AG10803 (cell line): Measurements from ENCODE around the gene CHST3.

Experiments used
- DNase-seq: peaks from one replicate; pipeline ENCODE4 v3.0.0; 2010; ENCODE audit warnings: low read depth
- H3K4me3 ChIP-seq: 2 replicates; pipeline ENCODE4 v1.5.1; 2011; ENCODE audit warnings: mild to moderate bottlenecking, low read length, control low read depth
- TF ChIP-seq, protein P1 (sequence below): conservative IDR thresholded peaks from 2 replicates; pipeline ENCODE4 v1.5.1; 2011; ENCODE audit warnings: mild to moderate bottlenecking, low read length, control low read depth, inconsistent platforms

CHST3 gene

DNA sequence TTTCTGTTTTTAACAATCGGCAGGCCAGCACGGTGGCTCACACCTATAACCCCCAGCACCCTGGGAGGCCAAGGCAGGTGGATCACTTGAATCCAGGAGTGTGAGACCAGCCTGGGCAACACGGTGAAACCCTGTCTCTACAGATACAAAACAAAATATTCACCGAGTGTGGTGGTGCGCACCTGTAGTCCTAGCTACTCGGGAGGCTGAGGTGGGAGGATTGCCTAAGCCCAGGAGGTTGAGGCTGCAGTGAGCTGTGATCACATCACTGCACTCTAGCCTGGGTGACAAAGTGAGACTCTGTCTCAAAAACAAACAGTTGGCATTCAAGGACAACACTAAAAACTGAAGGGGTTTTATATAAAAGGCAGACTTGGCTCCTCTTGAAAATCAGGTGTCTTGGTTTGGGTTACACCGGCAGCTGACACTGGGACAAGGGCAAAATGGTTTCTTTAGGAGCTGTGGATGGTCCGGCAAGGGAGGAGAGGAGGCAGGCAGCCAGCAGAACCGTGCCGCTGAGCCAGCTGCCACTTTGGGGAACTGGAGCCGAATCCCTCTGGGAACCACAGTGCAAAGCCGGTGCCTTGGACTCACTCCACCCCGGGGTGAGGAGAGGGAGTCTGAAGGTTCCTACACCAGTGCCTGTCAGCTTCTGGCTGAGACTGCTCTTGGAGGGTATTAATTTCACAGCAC is 52.6 kb downstream of the CHST3 start:
- TF ChIP-seq, protein P1, sequence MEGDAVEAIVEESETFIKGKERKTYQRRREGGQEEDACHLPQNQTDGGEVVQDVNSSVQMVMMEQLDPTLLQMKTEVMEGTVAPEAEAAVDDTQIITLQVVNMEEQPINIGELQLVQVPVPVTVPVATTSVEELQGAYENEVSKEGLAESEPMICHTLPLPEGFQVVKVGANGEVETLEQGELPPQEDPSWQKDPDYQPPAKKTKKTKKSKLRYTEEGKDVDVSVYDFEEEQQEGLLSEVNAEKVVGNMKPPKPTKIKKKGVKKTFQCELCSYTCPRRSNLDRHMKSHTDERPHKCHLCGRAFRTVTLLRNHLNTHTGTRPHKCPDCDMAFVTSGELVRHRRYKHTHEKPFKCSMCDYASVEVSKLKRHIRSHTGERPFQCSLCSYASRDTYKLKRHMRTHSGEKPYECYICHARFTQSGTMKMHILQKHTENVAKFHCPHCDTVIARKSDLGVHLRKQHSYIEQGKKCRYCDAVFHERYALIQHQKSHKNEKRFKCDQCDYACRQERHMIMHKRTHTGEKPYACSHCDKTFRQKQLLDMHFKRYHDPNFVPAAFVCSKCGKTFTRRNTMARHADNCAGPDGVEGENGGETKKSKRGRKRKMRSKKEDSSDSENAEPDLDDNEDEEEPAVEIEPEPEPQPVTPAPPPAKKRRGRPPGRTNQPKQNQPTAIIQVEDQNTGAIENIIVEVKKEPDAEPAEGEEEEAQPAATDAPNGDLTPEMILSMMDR = no peak
- no peak for DNase-seq
- H3K4me3 ChIP-seq = no peak overlapping the region

DNA sequence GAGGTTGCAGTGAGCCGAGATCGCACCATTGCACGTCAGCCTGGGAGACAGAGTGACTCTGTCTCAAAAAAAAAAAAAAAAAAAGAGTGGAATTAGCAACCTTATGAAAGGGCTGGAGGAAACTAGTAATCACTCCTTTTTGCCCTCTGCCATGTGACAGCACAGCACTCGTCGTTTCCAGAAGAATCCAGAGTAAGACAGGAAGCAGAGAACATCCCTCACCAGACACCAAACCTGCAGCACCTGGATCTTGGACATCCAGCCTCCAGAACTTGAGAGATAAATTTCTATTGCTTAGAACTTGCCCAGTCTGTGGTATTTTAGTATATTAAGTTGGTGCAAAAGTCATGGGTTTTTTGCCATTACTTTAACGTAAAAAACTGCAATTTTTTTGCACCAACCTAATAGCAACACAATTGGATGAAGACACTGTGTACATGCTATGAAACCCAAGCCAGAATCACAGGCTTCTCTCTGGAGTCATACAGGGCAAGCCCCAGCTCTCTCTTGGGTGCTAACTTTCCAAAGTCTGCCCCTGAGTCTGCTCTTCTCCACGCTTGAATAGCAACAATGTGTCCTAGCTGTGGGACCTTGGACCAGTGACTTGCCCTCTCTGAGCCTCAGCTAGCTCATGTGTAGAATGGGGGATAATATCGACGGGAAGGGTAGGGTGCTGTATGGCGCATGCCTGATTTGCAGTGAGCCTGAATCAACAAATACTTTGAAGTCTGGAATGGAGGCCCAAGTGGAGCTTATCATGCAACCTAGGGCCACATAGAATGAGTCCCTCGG is 55.1 kb downstream of the CHST3 start:
- no peak overlapping the region for H3K4me3 ChIP-seq
- TF ChIP-seq, protein P1 = no peak
- no peak for DNase-seq

DNA sequence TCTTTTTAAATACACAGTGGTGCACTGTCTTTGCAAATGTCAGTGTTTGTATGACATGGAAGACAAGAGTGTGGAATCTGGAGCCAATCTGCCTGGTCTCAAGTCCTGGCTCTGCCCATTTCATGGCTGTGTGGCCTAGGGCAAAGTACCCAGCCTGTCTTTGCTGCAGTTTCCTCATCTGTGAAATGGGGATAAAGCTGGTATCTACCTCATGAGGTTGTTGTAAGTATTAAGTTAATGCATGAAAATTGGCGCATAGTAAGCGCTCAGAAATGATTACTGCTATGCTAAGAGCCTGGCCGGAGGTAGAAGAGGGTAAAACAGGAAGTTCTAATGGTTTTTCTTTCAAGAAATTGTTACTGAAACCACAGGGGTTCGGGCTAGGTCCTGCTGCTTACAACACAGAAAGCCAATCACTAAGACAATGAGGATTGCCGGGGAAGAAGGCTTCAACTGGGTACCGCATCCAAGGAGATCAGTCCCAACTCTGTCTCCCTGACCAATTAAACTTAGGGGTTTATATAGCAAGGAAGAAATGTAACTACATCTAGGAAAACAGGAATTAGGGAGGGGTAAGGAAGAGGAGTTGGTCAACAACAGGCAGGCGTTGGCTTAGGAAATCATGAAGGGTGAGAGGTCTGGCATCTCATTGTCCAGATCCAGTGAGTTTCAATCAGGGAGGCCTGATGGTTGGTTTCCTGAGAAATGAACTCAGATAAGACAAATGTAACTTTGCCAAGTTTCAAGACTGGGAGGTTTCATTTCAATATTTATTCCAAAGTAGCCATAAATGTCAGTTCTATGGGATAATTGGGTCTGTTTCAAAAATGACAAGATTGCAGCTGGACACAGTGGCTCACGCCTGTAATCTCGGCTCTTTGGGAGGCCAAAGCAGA is 57.0 kb downstream of the CHST3 start:
- H3K4me3 ChIP-seq = no peak overlapping the region
- no peak for DNase-seq
- TF ChIP-seq, protein P1 = no peak

DNA sequence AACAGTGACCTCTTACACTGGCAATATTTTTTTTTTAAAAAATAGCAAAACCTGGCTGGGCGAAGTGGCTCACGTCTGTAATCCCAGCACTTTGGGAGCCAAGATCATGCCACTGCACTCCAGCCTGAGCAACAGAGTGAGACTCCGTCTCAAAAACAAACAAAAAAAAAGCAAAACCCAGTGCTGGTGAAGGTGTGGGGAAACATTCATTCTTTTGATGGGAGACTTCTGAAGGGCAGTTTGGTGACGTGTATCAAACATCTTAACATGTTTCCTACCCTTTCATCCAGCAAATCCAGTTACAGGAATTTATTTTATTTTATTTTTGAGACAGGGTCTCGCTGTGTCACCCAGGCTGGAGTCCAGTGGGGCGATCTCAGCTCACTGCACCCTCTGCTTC is 58.0 kb downstream of the CHST3 start:
- TF ChIP-seq, protein P1 = no peak
- H3K4me3 ChIP-seq = no peak overlapping the region
- no peak for DNase-seq

DNA sequence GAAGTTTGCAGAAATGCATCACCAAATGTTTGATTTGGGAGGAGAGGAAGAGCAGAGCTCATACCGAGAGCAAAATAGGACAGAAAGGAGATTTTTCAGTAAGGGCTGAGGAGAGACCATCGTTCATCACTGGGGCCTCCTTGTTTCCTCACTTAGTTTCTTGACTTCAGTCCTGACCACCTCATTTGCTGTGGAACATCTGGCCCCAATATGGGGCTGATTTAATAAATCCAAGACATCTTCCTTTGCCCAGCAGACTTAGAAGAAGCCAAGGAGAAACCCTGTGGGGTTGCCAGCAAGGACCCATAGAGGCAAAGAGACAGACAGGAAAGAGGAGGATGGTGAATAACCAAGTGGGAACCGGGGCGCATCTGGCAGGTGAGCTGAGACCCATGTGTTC is 60.4 kb downstream of the CHST3 start:
- no peak overlapping the region for H3K4me3 ChIP-seq
- DNase-seq = peak; percentile 72
- TF ChIP-seq, protein P1 = no peak

DNA sequence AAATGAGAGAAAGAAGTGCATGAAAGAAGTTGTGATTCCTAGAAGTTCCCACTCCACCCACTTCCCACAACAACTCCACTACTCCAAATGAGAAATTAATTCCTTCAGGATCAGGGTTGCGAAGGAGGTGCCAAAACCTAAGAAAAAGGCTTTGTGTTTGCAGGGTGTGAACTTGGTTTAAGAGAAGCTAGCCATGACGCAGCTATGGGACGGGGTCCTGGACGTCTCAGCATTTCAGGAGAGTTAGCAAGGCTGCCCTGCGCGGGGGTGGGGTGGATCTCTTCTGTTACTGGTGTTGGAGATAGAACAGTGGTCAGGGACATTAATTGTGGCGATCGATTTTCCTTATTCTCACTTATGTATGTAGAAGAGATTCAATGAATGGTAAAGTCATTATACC is 61.2 kb downstream of the CHST3 start:
- no peak overlapping the region for H3K4me3 ChIP-seq
- TF ChIP-seq, protein P1 = no peak
- DNase-seq = no peak
